OCI-LY3 (cell line): Measurements from ENCODE around the gene CD58.

Experiments used
- H2AFZ ChIP-seq: fragments of 200-600, 300-600 bp; shearing (Covaris generic); 2 replicates; pipeline ENCODE4 v1.6.0; 2014; ENCODE audit warnings: antibody characterized with exemption, low read depth, low read length
- H3K27ac ChIP-seq: fragments of 200-600, 300-600 bp; sonication (generic); 2 replicates; pipeline ENCODE4 v1.5.1; 2014; ENCODE audit warnings: mild to moderate bottlenecking, low read length, moderate library complexity, mixed read lengths
- H3K27me3 ChIP-seq: fragments of 200-600, 300-600 bp; sonication (generic); 2 replicates; pipeline ENCODE4 v1.6.1; 2014; ENCODE audit warnings: low read depth, low read length, mixed read lengths
- H3K36me3 ChIP-seq: fragments of 200-600, 300-600 bp; sonication (generic); replicated peaks from 2 replicates; pipeline ENCODE3; 2014; ENCODE audit warnings: low read depth, low read length, mixed read lengths
- H3K4me1 ChIP-seq: fragments of 300-600, 200-600 bp; sonication (generic); 2 replicates; pipeline ENCODE4 v1.6.1; 2014; ENCODE audit warnings: low read length, mixed read lengths
- H3K4me2 ChIP-seq: fragments of 200-600, 300-600 bp; sonication (generic); 2 replicates; pipeline ENCODE4 v1.6.1; 2014; ENCODE audit warnings: low read length, mixed read lengths
- H3K4me3 ChIP-seq: fragments of 300-600, 200-600 bp; sonication (generic); 2 replicates; pipeline ENCODE4 v1.5.1; 2014; ENCODE audit warnings: antibody characterized with exemption, mild to moderate bottlenecking, low read length, moderate library complexity
- H3K79me2 ChIP-seq: fragments of 300-600, 200-600 bp; shearing (Covaris generic); 2 replicates; pipeline ENCODE4 v1.6.1; 2014; ENCODE audit warnings: mild to moderate bottlenecking, low read length, mixed read lengths
- H3K9ac ChIP-seq: fragments of 300-600, 200-600 bp; shearing (Covaris generic); 2 replicates; pipeline ENCODE4 v1.6.0; 2014; ENCODE audit warnings: mild to moderate bottlenecking, low read length, moderate library complexity
- H3K9me3 ChIP-seq: fragments of 200-600, 300-600 bp; shearing (Covaris generic); 2 replicates; pipeline ENCODE4 v1.6.1; 2014; ENCODE audit warnings: low read length, mixed read lengths; ENCODE audit not compliant: insufficient read depth
- H4K20me1 ChIP-seq: fragments of 200-600, 300-600 bp; sonication (generic); 2 replicates; pipeline ENCODE4 v1.6.1; 2016; ENCODE audit warnings: low read length, mixed read lengths; ENCODE audit not compliant: insufficient read depth
- CTCF ChIP-seq: fragments of 200-600, 300-600 bp; sonication (generic); IDR thresholded peaks from 2 replicates; pipeline ENCODE4 v1.5.1; 2014; ENCODE audit warnings: antibody characterized with exemption, low read length, low read depth
- EZH2phosphoT487 ChIP-seq: fragments of 200-600 bp; shearing (Covaris generic); IDR thresholded peaks from 2 replicates; pipeline ENCODE4 v1.6.1; 2018; ENCODE audit warnings: antibody characterized with exemption, mixed run types, low read depth

CD58 gene

GRCh38 chr1:116474921-116475849 lies 95.6 kb downstream of the CD58 start:
- TF ChIP-seq EZH2phosphoT487: no peak
- no peak for TF ChIP-seq CTCF
- Histone ChIP-seq H4K20me1 (no peaks in the 10 kb centered on the region), H3K36me3 (no peaks in the 10 kb centered on the region), H3K4me3 (no peak overlapping the region), H3K9ac (no peak overlapping the region), H3K4me2 (no peak overlapping the region), H3K9me3 (no peaks in the 10 kb centered on the region), H2AFZ (no peak overlapping the region), H3K27me3 (no peaks in the 10 kb centered on the region), H3K4me1 (no peaks in the 10 kb centered on the region), H3K79me2 (no peaks in the 10 kb centered on the region), H3K27ac (no peak overlapping the region)

- H3K4me2 ChIP-seq: no peak overlapping the region
- no peaks in the 10 kb centered on the region for H3K36me3 ChIP-seq
- no peak overlapping the region for H2AFZ ChIP-seq
- TF ChIP-seq EZH2phosphoT487 (no peak), CTCF (no peak)
- no peaks in the 10 kb centered on the region for H3K27me3 ChIP-seq
- no peak overlapping the region for H3K27ac ChIP-seq
- H3K9me3 ChIP-seq: no peaks in the 10 kb centered on the region
- H3K9ac ChIP-seq: no peak overlapping the region
- H3K4me3 ChIP-seq: no peak overlapping the region
- no peaks in the 10 kb centered on the region for H4K20me1 ChIP-seq
- H3K79me2 ChIP-seq: no peaks in the 10 kb centered on the region
- H3K4me1 ChIP-seq: no peaks in the 10 kb centered on the region
Measured at GRCh38 chr1:116472431-116472961, 98.3 kb downstream of the CD58 start.

GRCh38 chr1:116471241-116471640 lies 99.6 kb downstream of the CD58 start:
- TF ChIP-seq EZH2phosphoT487 (no peak), CTCF (no peak)
- H3K79me2 ChIP-seq: no peaks in the 10 kb centered on the region
- H3K36me3 ChIP-seq: no peaks in the 10 kb centered on the region
- H4K20me1 ChIP-seq: no peaks in the 10 kb centered on the region
- no peaks in the 10 kb centered on the region for H3K4me1 ChIP-seq
- H3K9ac ChIP-seq: no peak overlapping the region
- no peak overlapping the region for H2AFZ ChIP-seq
- no peak overlapping the region for H3K27ac ChIP-seq
- H3K27me3 ChIP-seq: no peaks in the 10 kb centered on the region
- H3K4me3 ChIP-seq: no peak overlapping the region
- no peak overlapping the region for H3K4me2 ChIP-seq
- no peaks in the 10 kb centered on the region for H3K9me3 ChIP-seq

- no peak overlapping the region for H3K9ac ChIP-seq
- H3K4me2 ChIP-seq: no peak overlapping the region
- H3K27ac ChIP-seq: no peak overlapping the region
- H3K9me3 ChIP-seq: no peaks in the 10 kb centered on the region
- no peak overlapping the region for H3K4me3 ChIP-seq
- no peaks in the 10 kb centered on the region for H3K79me2 ChIP-seq
- TF ChIP-seq CTCF: no peak
- no peak for TF ChIP-seq EZH2phosphoT487
- H3K27me3 ChIP-seq: no peaks in the 10 kb centered on the region
- H2AFZ ChIP-seq: no peak overlapping the region
- no peaks in the 10 kb centered on the region for H3K36me3 ChIP-seq
- no peaks in the 10 kb centered on the region for H4K20me1 ChIP-seq
- H3K4me1 ChIP-seq: no peaks in the 10 kb centered on the region
Measured at GRCh38 chr1:116470671-116471070, 100.2 kb downstream of the CD58 start.
